Upper lobe of left lung (tissue), 6 donors: ENCODE data around the gene GABPA. TPM values are rescaled to one million over a fixed set of nuclear protein-coding genes. Genes with fewer than 3 reads are reported as not detected.

Experiments used
- ATAC-seq, 2 donors: fragments of 200-7000 bp; cut with Tn5 transposase; one replicate each; pipeline ENCODE4 v1.9.1; 2022; ENCODE audit warnings: mild to moderate bottlenecking in 2 of 2, moderate library complexity in 2 of 2; ENCODE audit not compliant: low FRiP score in 2 of 2
- DNase-seq, 2 donors: peaks; one replicate each; pipeline ENCODE4 v3.0.0-alpha.2; 2019 to 2020
- H3K27ac ChIP-seq, 4 donors: fragments of 200-600 bp; sonication (generic); one replicate each; pipeline ENCODE4 v1.5.1; 2016 to 2019
- H3K27me3 ChIP-seq, 4 donors: fragments of 200-600 bp; sonication (generic); one replicate each; pipeline ENCODE4 v1.5.1; 2017 to 2019
- H3K36me3 ChIP-seq, 4 donors: fragments of 200-600 bp; sonication (generic); one replicate each; pipeline ENCODE4 v1.5.1; 2016 to 2019
- H3K4me1 ChIP-seq, 4 donors: fragments of 200-600 bp; sonication (generic); one replicate each; pipeline ENCODE4 v1.5.1; 2018 to 2019
- H3K4me3 ChIP-seq, 4 donors: fragments of 200-600 bp; sonication (generic); one replicate each; pipeline ENCODE4 v1.5.1; 2017 to 2019; ENCODE audit warnings: mild to moderate bottlenecking in 2 of 4, moderate library complexity in 1 of 4
- H3K9me3 ChIP-seq, 4 donors: fragments of 200-600 bp; sonication (generic); one replicate each; pipeline ENCODE4 v1.5.1; 2018 to 2019
- EP300 ChIP-seq, 4 donors: sonication (generic); formaldehyde crosslinking; IDR thresholded peaks; one replicate each; pipeline ENCODE4 v1.5.1; 2017; ENCODE audit warnings: antibody characterized with exemption in 4 of 4, control low read depth in 2 of 4
- POLR2A ChIP-seq, 4 donors: fragments of 450-650 bp; IDR thresholded peaks; one replicate each; pipeline ENCODE4 v1.5.1; 2016 to 2017; ENCODE audit warnings: antibody characterized with exemption in 4 of 4, mild to moderate bottlenecking in 2 of 4
- POLR2AphosphoS5 ChIP-seq, 2 donors: sonication (generic); formaldehyde crosslinking; IDR thresholded peaks; one replicate each; pipeline ENCODE4 v1.5.1; 2017; ENCODE audit warnings: antibody characterized with exemption in 2 of 2
- WGBS, 2 donors: methylation state at CpG; one replicate each; pipeline ENCODE4 v1.1.5; 2017 to 2018; 5-methylcytosine and 5-hydroxymethylcytosine counted together
- total RNA-seq, 6 donors: library from RNA; depleted of rRNA in 4 of 6; stranded (reverse); fragments of >200 nt in 4 of 6; gene quantifications; one replicate each; pipeline versions ENCODE4 v1.1.0 to v1.2.1, GENCODE V29; 2016 to 2021
- TF ChIP-seq, protein P1 (sequence below), 6 experiments: fragments of 450-650 bp in 4 of 6; fragments of 200-600 bp in 2 of 6; sonication (generic) in 2 of 6; IDR thresholded peaks; one replicate each; pipeline ENCODE4 v1.5.1; 2016 to 2019; ENCODE audit warnings: antibody characterized with exemption in 6 of 6
- donor health status: DM: no; HTN: no; CAD: no; lungs with moderate emphysema.
- donor health status: DM: no; HTN: yes; CAD: no; lungs with severe emphysema.

GABPA gene
- total RNA-seq, 6 donors from 2014 or later: 10.0 to 31.6 (median 18.6) TPM

GRCh38 chr21:25791319-25791718 lies 56.5 kb downstream of the GABPA start:
- no peak overlapping the region for H3K27ac ChIP-seq
- TF ChIP-seq, protein P1, sequence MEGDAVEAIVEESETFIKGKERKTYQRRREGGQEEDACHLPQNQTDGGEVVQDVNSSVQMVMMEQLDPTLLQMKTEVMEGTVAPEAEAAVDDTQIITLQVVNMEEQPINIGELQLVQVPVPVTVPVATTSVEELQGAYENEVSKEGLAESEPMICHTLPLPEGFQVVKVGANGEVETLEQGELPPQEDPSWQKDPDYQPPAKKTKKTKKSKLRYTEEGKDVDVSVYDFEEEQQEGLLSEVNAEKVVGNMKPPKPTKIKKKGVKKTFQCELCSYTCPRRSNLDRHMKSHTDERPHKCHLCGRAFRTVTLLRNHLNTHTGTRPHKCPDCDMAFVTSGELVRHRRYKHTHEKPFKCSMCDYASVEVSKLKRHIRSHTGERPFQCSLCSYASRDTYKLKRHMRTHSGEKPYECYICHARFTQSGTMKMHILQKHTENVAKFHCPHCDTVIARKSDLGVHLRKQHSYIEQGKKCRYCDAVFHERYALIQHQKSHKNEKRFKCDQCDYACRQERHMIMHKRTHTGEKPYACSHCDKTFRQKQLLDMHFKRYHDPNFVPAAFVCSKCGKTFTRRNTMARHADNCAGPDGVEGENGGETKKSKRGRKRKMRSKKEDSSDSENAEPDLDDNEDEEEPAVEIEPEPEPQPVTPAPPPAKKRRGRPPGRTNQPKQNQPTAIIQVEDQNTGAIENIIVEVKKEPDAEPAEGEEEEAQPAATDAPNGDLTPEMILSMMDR (IDR thresholded peaks at IDR 0.05): no peak
- TF ChIP-seq EP300 (IDR thresholded peaks at IDR 0.05): no peak
- no peak for TF ChIP-seq POLR2AphosphoS5 (IDR thresholded peaks at IDR 0.05)
- no peak for TF ChIP-seq POLR2A (IDR thresholded peaks at IDR 0.05)
- H3K4me3 ChIP-seq: no peak overlapping the region
- H3K27me3 ChIP-seq: no peaks in the 10 kb centered on the region
- DNase-seq (no peak), ATAC-seq (no peak)
- 89 to 95% methylated on average over 1 of the region's 1 CpG for WGBS, 2 donors
- H3K36me3 ChIP-seq: no peaks in the 10 kb centered on the region
- H3K4me1 ChIP-seq: peaks cover 0 to 7% (median 4%) of the 10 kb centered on the region in 4 donors
- no peaks in the 10 kb centered on the region for H3K9me3 ChIP-seq

DNA sequence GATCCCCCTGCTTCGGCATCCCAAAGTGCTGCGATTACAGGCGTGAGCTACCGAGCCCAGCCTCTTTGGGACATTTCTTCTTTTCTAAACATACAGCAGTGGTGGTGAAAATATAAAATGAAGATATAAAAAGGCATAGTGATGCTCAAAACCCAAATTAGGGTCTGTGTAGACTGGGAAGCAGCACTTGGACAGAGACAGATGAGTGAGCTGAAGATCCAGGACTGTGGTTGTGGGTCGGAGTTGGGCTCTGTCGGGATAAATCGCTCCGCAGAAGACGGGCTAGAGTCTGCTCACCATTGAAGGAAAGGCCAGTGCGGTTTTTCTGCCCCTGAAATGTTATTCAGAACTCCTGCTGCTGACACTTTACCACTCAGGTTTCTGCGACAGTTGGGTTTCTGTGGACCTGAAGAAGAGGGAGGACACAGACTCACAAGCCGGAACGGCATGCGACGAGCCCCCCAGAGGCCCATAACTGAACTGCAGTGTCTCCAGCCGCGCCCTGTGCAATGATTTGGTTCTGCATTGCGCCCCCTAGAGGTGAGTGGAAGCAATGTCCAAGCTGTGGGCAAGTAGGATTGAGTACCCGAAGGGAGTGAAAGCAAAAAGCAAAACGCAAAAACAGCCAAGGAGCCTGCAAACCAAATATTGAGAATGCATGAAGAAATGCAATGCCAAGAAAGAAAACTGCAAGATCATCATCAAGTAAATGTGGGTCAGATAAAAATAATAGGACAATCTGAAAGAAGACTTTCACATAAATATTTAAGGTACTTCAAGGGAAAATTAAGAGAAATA lies 66.6 kb downstream of the GABPA start:
- Histone ChIP-seq H3K4me3 (no peak overlapping the region), H3K36me3 (no peaks in the 10 kb centered on the region), H3K27me3 (no peaks in the 10 kb centered on the region), H3K9me3 (no peaks in the 10 kb centered on the region), H3K27ac (no peak overlapping the region), H3K4me1 (peaks cover 0 to 6% (median 0%) of the 10 kb centered on the region in 4 donors)
- TF ChIP-seq POLR2A (IDR thresholded peaks at IDR 0.05): no peak
- TF ChIP-seq, protein P1 (IDR thresholded peaks at IDR 0.05): peak; percentile 88 to 98 (median 94)
- WGBS, 2 donors: 39% methylated on average over 20 of the region's 20 CpGs
- peak; percentile 62 to 84 for DNase-seq
- ATAC-seq: peak; percentile 93 to 97

- H3K9me3 ChIP-seq: no peaks in the 10 kb centered on the region
- no peaks in the 10 kb centered on the region for H3K27me3 ChIP-seq
- ATAC-seq (no peak), DNase-seq (no peak)
- no peak for TF ChIP-seq POLR2A (IDR thresholded peaks at IDR 0.05)
- no peak for TF ChIP-seq POLR2AphosphoS5 (IDR thresholded peaks at IDR 0.05)
- TF ChIP-seq EP300 (IDR thresholded peaks at IDR 0.05): no peak
- TF ChIP-seq, protein P1 (IDR thresholded peaks at IDR 0.05): no peak
- no peak overlapping the region for H3K27ac ChIP-seq
- no peaks in the 10 kb centered on the region for H3K36me3 ChIP-seq
- WGBS, 2 donors: 72 to 87% methylated on average over 4 of the region's 4 CpGs
- H3K4me3 ChIP-seq: no peak overlapping the region
- peaks cover 0 to 6% (median 0%) of the 10 kb centered on the region in 4 donors for H3K4me1 ChIP-seq
Measured at GRCh38 chr21:25806060-25806459, 71.3 kb downstream of the GABPA start.

DNA sequence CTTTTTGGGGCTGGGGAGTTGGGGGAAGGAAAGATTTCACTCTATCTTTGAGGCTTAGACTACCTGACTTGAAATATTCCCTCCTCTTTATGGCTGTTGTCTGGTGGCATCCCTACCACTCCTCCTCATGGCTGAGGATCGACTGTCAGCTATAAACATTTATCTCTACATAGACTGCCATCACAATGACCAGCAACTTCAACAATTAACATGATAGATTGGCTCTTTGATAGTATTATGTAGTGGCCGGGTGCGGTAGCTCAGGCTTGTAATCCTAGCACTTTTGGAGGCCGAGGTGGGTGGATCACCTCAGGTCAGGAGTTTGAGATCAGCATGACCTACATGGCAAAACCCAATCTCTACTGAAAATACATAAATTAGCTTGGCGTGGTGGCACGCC lies 72.4 kb downstream of the GABPA start:
- Histone ChIP-seq H3K4me3 (no peak overlapping the region), H3K4me1 (no peaks in the 10 kb centered on the region), H3K27ac (no peak overlapping the region), H3K36me3 (no peaks in the 10 kb centered on the region), H3K9me3 (no peaks in the 10 kb centered on the region), H3K27me3 (no peaks in the 10 kb centered on the region)
- ATAC-seq: no peak
- 71 to 86% methylated on average over 6 of the region's 6 CpGs for WGBS, 2 donors
- DNase-seq: no peak
- no peak for TF ChIP-seq POLR2A (IDR thresholded peaks at IDR 0.05)
- no peak for TF ChIP-seq POLR2AphosphoS5 (IDR thresholded peaks at IDR 0.05)
- TF ChIP-seq, protein P1 (IDR thresholded peaks at IDR 0.05): no peak
- TF ChIP-seq EP300 (IDR thresholded peaks at IDR 0.05): no peak

DNA sequence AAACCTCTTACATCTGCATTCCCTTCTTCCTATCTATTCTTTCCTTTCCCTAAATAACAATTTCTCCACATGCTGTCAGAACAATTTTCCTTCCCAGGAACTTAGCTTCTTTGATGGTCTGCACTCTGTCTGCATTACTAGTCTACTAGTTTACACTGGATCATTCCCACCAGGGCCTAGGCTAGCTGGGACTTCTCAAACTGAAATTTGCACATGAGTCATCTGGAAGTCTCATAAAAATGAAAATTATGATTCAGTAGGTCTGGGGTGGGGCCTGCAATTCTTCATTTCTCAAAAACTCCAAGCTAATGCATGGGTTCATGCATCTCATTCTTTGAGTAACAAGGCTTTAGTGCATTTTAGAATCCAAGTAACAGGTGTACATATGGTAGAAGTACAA lies 74.2 kb downstream of the GABPA start:
- ATAC-seq (no peak), DNase-seq (no peak)
- H3K27me3 ChIP-seq: no peaks in the 10 kb centered on the region
- no peak overlapping the region for H3K27ac ChIP-seq
- H3K36me3 ChIP-seq: no peaks in the 10 kb centered on the region
- no peak overlapping the region for H3K4me3 ChIP-seq
- H3K4me1 ChIP-seq: no peaks in the 10 kb centered on the region
- H3K9me3 ChIP-seq: no peaks in the 10 kb centered on the region
- no peak for TF ChIP-seq EP300 (IDR thresholded peaks at IDR 0.05)
- TF ChIP-seq POLR2AphosphoS5 (IDR thresholded peaks at IDR 0.05): no peak
- TF ChIP-seq POLR2A (IDR thresholded peaks at IDR 0.05): no peak
- TF ChIP-seq, protein P1 (IDR thresholded peaks at IDR 0.05): no peak
